NCI-H2196 treated with DMSO at 0.1 percent for 48 hours (cell line): ENCODE data around the gene SLC16A9.

Experiments used
- DNase-seq: peaks from one replicate; lab custom pipeline; 2025; ENCODE audit not compliant: unreplicated experiment; lab: John Stamatoyannopoulos, UW

Gene SLC16A9

GRCh38 chr10:59719374-59719773 is 9.7 kb upstream of the SLC16A9 start:
- DNase-seq: no peak

- DNase-seq: no peak
Observed at GRCh38 chr10:59718257-59718656, 8.6 kb upstream of the SLC16A9 start.

DNA sequence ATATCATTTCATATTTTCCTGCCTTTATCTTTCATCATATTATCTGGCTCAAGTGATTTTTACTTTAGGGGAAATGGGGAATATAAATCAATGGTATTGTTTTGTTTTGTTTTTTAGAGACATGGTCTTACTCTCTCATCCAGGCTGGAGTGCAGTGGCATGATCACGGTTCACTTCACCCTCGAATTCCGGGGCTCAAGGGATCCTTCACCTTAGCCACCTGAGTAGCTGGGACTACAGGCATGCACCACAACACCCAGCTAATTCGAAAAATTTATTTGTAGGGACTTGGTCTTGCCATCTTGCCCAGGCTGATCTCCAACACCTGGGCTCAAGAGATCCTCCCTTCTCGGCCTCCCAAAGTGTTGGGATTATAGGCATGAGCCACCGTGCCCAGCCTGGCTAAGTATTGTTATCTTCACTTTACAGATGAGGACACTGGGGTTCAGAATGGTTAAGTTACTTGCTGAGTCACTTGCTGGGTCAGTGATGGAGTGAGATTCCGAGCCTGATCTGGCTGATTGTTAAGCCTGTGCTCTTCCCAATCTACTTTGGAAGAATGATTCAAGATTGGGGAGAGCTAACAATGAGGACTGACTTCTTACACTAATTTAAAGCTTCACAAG is 3.7 kb upstream of the SLC16A9 start:
- no peak for DNase-seq

DNA sequence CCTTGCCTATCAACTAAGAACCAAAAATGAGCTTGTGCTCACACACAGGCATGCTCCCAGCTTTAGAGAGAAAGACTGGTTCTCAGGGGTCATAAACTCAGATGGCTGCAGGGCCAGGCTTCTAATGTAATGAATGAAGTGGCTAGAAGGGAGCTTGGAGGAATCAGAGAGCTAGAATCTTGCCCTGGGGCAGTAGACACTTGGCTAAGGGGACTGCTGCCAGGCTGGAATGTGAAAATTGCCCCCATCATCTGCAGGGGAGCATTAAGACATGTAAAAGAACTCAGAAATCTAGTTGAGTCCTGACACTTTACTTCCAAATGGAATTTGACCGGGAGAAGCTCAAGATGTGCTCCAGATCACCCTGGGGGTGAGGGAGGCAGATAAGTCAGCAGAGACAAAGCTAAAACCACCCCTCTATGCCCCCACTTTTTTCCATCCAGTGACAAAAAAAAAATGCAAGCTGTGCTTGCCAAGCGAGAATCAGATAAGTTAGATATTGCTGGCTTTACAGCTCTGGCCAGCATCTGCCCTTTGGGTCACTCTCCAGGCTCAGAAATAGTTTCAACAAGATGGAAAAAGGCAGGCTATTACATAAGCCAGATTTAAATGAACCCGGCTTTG is 2.3 kb upstream of the SLC16A9 start:
- DNase-seq: no peak

GRCh38 chr10:59708816-59709394 is 745 bp downstream of the SLC16A9 start:
- DNase-seq: no peak

GRCh38 chr10:59706851-59707797 is 2.5 kb downstream of the SLC16A9 start:
- no peak for DNase-seq

DNA sequence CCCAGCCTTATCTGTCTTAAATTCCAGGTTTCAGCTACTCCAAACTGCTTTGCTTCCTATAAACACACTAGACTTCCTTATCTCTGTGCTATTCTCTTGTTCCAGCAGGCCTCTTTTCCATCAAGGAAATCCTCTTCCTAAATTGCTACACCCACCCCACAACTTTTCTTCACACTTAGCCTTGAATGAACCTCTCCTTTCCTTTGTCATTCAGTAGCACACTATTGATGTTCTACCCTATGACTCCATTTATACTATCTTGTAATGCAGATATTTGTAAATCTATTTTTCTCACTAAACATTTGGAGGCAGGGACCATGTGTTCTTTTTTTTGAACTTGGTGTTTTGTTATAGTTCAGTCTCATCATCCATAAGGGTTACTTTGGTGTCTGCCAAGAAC is 3.7 kb downstream of the SLC16A9 start:
- DNase-seq: no peak

GRCh38 chr10:59704630-59705029 is 5.0 kb downstream of the SLC16A9 start:
- no peak for DNase-seq

- no peak for DNase-seq
Observed at GRCh38 chr10:59702347-59702746, 7.3 kb downstream of the SLC16A9 start.

- DNase-seq: no peak
Observed at GRCh38 chr10:59700709-59701108, 8.9 kb downstream of the SLC16A9 start.

DNA sequence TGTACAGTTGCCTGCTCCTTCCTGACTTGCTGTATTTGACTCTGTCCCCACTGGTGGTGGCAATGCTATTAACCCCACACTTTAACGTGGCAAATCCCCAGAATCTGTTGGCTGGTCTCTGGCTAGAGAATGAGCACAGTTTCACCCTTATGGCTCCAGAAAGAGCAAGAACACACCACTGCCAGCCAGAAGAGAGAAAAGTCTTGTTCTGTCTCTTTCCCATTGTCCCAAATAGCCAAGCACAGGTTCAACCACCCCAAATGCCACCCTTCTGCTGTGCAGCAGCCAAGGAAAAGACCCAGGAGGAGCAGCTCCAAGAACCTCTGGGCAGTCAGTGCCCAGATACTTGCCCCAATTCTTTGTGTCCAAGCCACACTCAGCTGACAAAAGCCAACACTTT is 11.3 kb downstream of the SLC16A9 start:
- no peak for DNase-seq

DNA sequence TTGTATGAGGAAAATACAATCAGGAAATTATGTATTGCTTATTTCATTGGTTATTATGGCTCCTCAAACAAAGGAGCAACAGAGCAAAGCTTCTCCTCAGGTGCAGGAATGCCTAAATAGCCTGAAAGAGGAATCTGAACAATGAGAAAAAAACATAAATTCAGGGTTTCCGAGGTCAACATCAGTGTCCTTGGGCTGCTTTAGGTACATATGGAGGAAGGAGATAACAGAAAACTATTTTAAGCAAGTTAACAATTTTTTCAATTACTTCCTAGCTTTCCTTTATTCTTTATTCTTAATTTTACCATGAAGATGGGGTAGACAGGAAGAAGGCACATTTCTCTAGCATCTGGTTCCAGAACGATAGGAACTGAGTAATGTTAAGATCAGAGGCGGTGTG is 14.0 kb downstream of the SLC16A9 start:
- no peak for DNase-seq

DNA sequence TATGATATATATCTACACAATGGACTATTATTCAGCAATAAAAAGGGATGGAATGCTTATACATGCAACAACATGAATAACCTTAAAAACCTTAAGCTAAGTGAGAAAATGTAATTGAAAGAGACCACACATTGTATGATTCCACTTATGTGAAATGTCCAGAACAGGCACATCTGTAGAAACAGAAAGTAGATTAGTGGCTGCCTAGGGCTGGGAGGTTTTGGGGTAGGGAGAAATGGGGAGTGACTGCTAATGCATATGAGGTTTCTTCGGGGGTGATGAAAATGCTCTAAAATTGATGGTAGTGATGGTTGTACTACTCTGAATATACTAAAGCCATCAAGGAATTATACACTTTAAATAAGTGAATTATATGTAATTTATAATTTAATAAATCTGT is 14.7 kb downstream of the SLC16A9 start:
- no peak for DNase-seq

DNA sequence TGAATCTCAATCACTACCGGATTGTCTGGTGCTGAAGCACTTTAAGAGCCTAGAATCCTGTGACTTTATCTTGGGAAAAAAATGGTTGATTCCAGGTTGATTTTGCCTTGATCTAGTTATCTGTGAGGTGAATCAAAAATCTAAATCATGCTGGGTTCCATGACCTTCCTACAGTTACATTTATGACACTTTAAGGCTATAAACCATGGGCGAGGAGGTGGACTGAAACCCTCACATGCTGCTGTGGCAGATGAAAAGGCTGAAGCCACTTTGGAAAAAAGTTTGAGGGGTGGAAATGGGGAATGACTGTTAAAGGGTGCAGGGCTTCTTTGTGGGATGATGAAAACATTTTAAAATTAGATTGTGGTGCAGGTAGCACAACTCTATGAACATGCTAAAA is 17.5 kb downstream of the SLC16A9 start:
- DNase-seq: no peak

GRCh38 chr10:59688921-59689351 is 20.7 kb downstream of the SLC16A9 start:
- no peak for DNase-seq

- DNase-seq: no peak
Observed at GRCh38 chr10:59687657-59688056, 22.0 kb downstream of the SLC16A9 start.

GRCh38 chr10:59684006-59684405 is 25.6 kb downstream of the SLC16A9 start:
- no peak for DNase-seq

- no peak for DNase-seq
Observed at GRCh38 chr10:59682986-59683937, 26.4 kb downstream of the SLC16A9 start.

DNA sequence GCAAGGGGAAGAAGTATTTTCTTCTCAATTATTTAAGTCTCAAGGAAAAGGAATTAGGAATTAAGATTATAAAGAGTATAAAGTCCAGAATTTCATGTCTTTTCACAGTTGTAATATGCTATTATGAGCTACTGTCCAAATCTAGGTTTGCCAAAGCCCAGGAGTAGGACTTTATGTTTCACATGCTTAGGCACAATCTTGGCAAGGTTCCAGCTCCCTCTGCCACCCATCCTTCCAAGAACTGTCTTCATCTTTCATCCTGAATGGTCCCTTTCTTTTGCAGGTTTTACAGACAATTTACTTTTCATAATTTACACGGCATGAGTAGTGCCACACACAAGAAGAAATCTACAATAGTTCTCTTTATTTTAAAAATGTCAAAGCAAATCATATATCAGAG is 29.5 kb downstream of the SLC16A9 start:
- DNase-seq: no peak

DNA sequence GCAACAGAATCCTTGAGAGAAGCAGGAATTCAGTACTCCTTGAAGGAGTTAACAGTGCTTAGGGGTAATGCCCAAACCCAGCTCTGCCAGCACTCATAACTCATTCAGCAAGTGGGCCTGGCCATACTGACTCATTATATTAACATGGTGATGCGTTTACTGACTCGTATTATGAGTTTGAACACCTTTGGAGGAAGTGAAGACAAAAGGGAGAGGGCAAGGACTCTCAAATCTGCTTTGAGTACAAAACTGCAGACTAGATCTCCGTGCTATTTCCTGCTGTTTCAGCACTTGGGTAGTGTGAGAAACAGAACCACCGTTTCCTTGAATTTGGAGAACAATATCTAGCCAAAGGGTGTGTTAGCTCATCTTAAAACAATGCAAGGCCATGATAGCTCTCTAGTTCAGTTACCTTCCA is 30.8 kb downstream of the SLC16A9 start:
- no peak for DNase-seq
